Measurements from ENCODE around the gene CACNA1H. TPM values are rescaled to one million over a fixed set of nuclear protein-coding genes. Genes with fewer than 3 reads are reported as not detected.

The CACNA1H gene
- total and polyA plus RNA-seq, 2 of the 8 experiments (the other 6 are each of a cell fraction or from before 2014, with no cell fraction given) = 14.0 to 28.7 TPM

DNA sequence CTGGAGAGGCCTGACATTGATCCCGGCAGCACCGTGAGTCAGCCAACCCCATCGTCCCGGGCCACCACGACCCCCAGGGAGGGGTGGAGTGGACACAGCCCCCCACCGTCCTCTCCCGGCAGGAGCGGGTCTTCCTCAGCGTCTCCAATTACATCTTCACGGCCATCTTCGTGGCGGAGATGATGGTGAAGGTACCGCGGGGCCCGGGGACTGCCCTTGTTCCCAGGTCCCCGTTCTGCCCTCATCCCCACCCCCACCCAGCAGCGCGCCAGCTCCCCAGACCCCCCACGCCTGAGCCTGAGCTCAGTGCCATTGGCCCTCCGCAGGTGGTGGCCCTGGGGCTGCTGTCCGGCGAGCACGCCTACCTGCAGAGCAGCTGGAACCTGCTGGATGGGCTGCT is 57.6 kb downstream of the CACNA1H start:
- no peak for DNase-seq (ENCODE audit: low read depth in 1 of 2, low spot score in 2 of 2)
- Histone ChIP-seq H3K9me3 (ENCODE audit: insufficient read depth in 2 of 2, low read depth in 1 of 2, low read length in 1 of 2) (no peaks in the 10 kb centered on the region), H3K4ac (replicated peaks; ENCODE audit: insufficient read length, low read depth, low read length) (no peak overlapping the region), H4K8ac (ENCODE audit: extremely low read depth, insufficient read depth, low read length) (no peak overlapping the region), H2AFZ (ENCODE audit: low read length) (no peak overlapping the region), H3K27me3 (replicated peaks in 1 of 4; ENCODE audit: control insufficient read depth in 3 of 4, extremely low read depth in 1 of 4, insufficient read depth in 3 of 4, low read length in 3 of 4) (no peaks in the 10 kb centered on the region), H4K91ac (replicated peaks; ENCODE audit: insufficient read length, low read length) (no peak overlapping the region), H3K79me2 (ENCODE audit: control insufficient read depth in 1 of 2, insufficient read depth in 2 of 2, low read length in 2 of 2) (no peaks in the 10 kb centered on the region), H2BK5ac (ENCODE audit: low read depth, low read length) (no peak overlapping the region), H3K23ac (ENCODE audit: insufficient read length) (no peak overlapping the region), H3K4me2 (ENCODE audit: insufficient read depth in 1 of 2, low read depth in 2 of 2, low read length in 2 of 2) (no peak overlapping the region), H3K9ac (replicated peaks in 1 of 4; ENCODE audit: extremely low read depth in 1 of 4, low read depth in 3 of 4, low read length in 3 of 4) (no peak overlapping the region), H2BK120ac (replicated peaks; ENCODE audit: low read depth, low read length) (no peak overlapping the region), H3K18ac (ENCODE audit: extremely low read depth, low read length) (no peak overlapping the region), H4K20me1 (replicated peaks in 1 of 2; ENCODE audit: control insufficient read depth in 1 of 2, insufficient read depth in 2 of 2, low read length in 2 of 2) (peaks cover 2 to 8% of the 10 kb centered on the region in 2 experiments), H3K27ac (ENCODE audit: low read depth, low read length) (no peak overlapping the region), H2BK15ac (ENCODE audit: low read length) (no peak overlapping the region), H3K56ac (replicated peaks; ENCODE audit: insufficient read length, low read depth, low read length) (no peak overlapping the region), H3K79me1 (ENCODE audit: low read depth, low read length) (no peaks in the 10 kb centered on the region), H4K5ac (ENCODE audit: insufficient read length, low read depth, low read length) (no peak overlapping the region), H3K23me2 (ENCODE audit: low read depth, low read length) (no peaks in the 10 kb centered on the region), H3K4me1 (replicated peaks in 1 of 4; ENCODE audit: control insufficient read depth in 3 of 4, insufficient read depth in 4 of 4, low read length in 3 of 4) (no peaks in the 10 kb centered on the region), H2BK12ac (ENCODE audit: low read depth, low read length) (no peak overlapping the region), H2AK5ac (ENCODE audit: low read depth, low read length) (no peak overlapping the region), H3K4me3 (ENCODE audit: extremely low read depth in 1 of 4, insufficient read depth in 2 of 4, low read depth in 3 of 4, low read length in 4 of 4) (no peak overlapping the region), H2BK20ac (ENCODE audit: low read length) (no peak overlapping the region), H3K14ac (ENCODE audit: insufficient read length) (no peak overlapping the region), H3K36me3 (ENCODE audit: control insufficient read depth in 2 of 4, insufficient read depth in 4 of 4, low read length in 3 of 4) (peaks cover 2 to 55% (median 4%) of the 10 kb centered on the region in 4 experiments; a peak in 4 of 8 replicates)
- TF ChIP-seq CBX5 (IDR thresholded peaks at IDR 0.05; ENCODE audit: low read depth, low read length) (no peak), BCL11A (IDR thresholded peaks at IDR 0.05; ENCODE audit: low read depth in 2 of 2, low read length in 2 of 2) (no peak), SRF (IDR thresholded peaks at IDR 0.05; ENCODE audit: low read depth, low read length) (no peak), POLR2A (IDR thresholded peaks at IDR 0.05; ENCODE audit: control extremely low read depth in 1 of 2, low read depth in 2 of 2, low read length in 2 of 2) (no peak)
- FAIRE-seq = no peak
- CTCF ChIA-PET (ENCODE audit: partially characterized antibody) = no interaction called here
- POLR2A ChIA-PET (ENCODE audit: partially characterized antibody) = no interaction called here
- 85% methylated on average over 13 of the region's 23 CpGs; no CpG with 5 or more reads in 1 of the 2 experiments for WGBS, 2 experiments (ENCODE audit: extremely low coverage in 1 of 2, insufficient coverage in 1 of 2, insufficient read length in 1 of 2, insufficient replicate concordance in 2 of 2, low coverage in 1 of 2, low lambda C conversion rate in 2 of 2, missing lambda C conversion rate in 1 of 2)
